Upper lobe of left lung (tissue), 6 donors: ENCODE data around the gene IL21R. TPM values are rescaled to one million over a fixed set of nuclear protein-coding genes. Genes with fewer than 3 reads are reported as not detected.
"Not testable (repeated sequence)": the region's sequence is repeated elsewhere in the genome, so short reads cannot be mapped to it uniquely, and the experiment has no call there.

Experiments used
- ATAC-seq, 2 donors: fragments of 200-7000 bp; cut with Tn5 transposase; one replicate each; pipeline ENCODE4 v1.9.1; 2022; ENCODE audit warnings: mild to moderate bottlenecking in 2 of 2, moderate library complexity in 2 of 2; ENCODE audit not compliant: low FRiP score in 2 of 2
- DNase-seq, 2 donors: peaks; one replicate each; pipeline ENCODE4 v3.0.0-alpha.2; 2019 to 2020
- H3K27ac ChIP-seq, 4 donors: fragments of 200-600 bp; sonication (generic); one replicate each; pipeline ENCODE4 v1.5.1; 2016 to 2019
- H3K27me3 ChIP-seq, 4 donors: fragments of 200-600 bp; sonication (generic); one replicate each; pipeline ENCODE4 v1.5.1; 2017 to 2019
- H3K36me3 ChIP-seq, 4 donors: fragments of 200-600 bp; sonication (generic); one replicate each; pipeline ENCODE4 v1.5.1; 2016 to 2019
- H3K4me1 ChIP-seq, 4 donors: fragments of 200-600 bp; sonication (generic); one replicate each; pipeline ENCODE4 v1.5.1; 2018 to 2019
- H3K4me3 ChIP-seq, 4 donors: fragments of 200-600 bp; sonication (generic); one replicate each; pipeline ENCODE4 v1.5.1; 2017 to 2019; ENCODE audit warnings: mild to moderate bottlenecking in 2 of 4, moderate library complexity in 1 of 4
- H3K9me3 ChIP-seq, 4 donors: fragments of 200-600 bp; sonication (generic); one replicate each; pipeline ENCODE4 v1.5.1; 2018 to 2019
- EP300 ChIP-seq, 4 donors: sonication (generic); formaldehyde crosslinking; IDR thresholded peaks; one replicate each; pipeline ENCODE4 v1.5.1; 2017; ENCODE audit warnings: antibody characterized with exemption in 4 of 4, control low read depth in 2 of 4
- POLR2A ChIP-seq, 4 donors: fragments of 450-650 bp; IDR thresholded peaks; one replicate each; pipeline ENCODE4 v1.5.1; 2016 to 2017; ENCODE audit warnings: antibody characterized with exemption in 4 of 4, mild to moderate bottlenecking in 2 of 4
- POLR2AphosphoS5 ChIP-seq, 2 donors: sonication (generic); formaldehyde crosslinking; IDR thresholded peaks; one replicate each; pipeline ENCODE4 v1.5.1; 2017; ENCODE audit warnings: antibody characterized with exemption in 2 of 2
- WGBS, 2 donors: methylation state at CpG; one replicate each; pipeline ENCODE4 v1.1.5; 2017 to 2018; 5-methylcytosine and 5-hydroxymethylcytosine counted together
- total RNA-seq, 6 donors: library from RNA; depleted of rRNA in 4 of 6; stranded (reverse); fragments of >200 nt in 4 of 6; gene quantifications; one replicate each; pipeline versions ENCODE4 v1.1.0 to v1.2.1, GENCODE V29; 2016 to 2021
- TF ChIP-seq, protein P1 (sequence below), 6 experiments: fragments of 450-650 bp in 4 of 6; fragments of 200-600 bp in 2 of 6; sonication (generic) in 2 of 6; IDR thresholded peaks; one replicate each; pipeline ENCODE4 v1.5.1; 2016 to 2019; ENCODE audit warnings: antibody characterized with exemption in 6 of 6
- donor health status: DM: no; HTN: no; CAD: no; lungs with moderate emphysema.
- donor health status: DM: no; HTN: yes; CAD: no; lungs with severe emphysema.

Gene IL21R
- total RNA-seq, 6 donors from 2014 or later = 2.0 to 10.1 (median 3.6) TPM

DNA sequence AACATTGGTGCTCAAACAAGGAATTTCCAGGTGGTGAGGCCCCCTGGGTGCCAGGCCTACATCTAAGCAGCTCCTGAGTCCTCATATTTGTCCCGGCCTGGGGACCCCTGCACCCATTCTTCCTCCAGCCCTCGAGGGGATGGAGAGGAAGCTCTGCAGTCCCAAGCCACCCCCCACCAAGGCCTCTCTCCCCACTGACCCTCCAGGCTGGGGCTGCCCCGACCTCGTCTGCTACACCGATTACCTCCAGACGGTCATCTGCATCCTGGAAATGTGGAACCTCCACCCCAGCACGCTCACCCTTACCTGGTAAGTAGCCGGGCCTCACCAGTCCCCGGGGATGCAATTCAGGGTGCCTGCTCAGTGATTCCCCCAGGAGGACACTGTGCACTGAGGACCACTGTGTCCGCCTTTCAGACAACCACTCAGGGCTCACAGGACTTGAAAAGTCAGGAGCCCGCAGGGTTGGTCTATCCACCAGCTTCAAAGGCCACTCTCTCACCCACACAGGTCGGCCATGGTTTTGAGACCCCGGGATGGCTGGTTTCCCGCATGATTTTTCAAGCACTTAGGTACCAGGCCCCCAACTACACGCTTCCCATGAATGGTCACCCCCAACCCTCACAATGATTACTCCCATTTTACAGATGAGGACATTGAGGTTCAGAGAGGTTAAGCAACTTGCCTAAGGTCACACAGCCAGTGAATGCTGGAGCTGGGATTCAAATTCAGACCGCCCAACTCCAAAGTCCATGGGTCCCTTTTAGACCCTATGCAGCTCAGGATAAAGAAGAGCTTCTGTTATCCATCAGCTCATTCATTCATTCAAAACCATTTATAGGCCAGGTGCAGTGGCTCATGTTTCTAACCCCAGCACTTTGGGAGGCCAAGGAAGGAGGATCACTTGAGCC, 32.4 kb downstream of the IL21R start:
- ATAC-seq = no peak
- H3K36me3 ChIP-seq = peaks cover 0 to 5% (median 2%) of the 10 kb centered on the region in 4 donors
- WGBS, 2 donors = 88 to 92% methylated on average over 11 to 15 of the region's 16 CpGs
- no peak overlapping the region for H3K27ac ChIP-seq
- no peaks in the 10 kb centered on the region for H3K27me3 ChIP-seq
- TF ChIP-seq, protein P1, sequence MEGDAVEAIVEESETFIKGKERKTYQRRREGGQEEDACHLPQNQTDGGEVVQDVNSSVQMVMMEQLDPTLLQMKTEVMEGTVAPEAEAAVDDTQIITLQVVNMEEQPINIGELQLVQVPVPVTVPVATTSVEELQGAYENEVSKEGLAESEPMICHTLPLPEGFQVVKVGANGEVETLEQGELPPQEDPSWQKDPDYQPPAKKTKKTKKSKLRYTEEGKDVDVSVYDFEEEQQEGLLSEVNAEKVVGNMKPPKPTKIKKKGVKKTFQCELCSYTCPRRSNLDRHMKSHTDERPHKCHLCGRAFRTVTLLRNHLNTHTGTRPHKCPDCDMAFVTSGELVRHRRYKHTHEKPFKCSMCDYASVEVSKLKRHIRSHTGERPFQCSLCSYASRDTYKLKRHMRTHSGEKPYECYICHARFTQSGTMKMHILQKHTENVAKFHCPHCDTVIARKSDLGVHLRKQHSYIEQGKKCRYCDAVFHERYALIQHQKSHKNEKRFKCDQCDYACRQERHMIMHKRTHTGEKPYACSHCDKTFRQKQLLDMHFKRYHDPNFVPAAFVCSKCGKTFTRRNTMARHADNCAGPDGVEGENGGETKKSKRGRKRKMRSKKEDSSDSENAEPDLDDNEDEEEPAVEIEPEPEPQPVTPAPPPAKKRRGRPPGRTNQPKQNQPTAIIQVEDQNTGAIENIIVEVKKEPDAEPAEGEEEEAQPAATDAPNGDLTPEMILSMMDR (IDR thresholded peaks at IDR 0.05) = no peak
- TF ChIP-seq EP300 (IDR thresholded peaks at IDR 0.05) (no peak), POLR2A (IDR thresholded peaks at IDR 0.05) (no peak), POLR2AphosphoS5 (IDR thresholded peaks at IDR 0.05) (no peak)
- DNase-seq = peak in 1 of 2 donors; percentile 14
- no peaks in the 10 kb centered on the region for H3K9me3 ChIP-seq
- H3K4me3 ChIP-seq = no peak overlapping the region
- no peaks in the 10 kb centered on the region for H3K4me1 ChIP-seq

DNA sequence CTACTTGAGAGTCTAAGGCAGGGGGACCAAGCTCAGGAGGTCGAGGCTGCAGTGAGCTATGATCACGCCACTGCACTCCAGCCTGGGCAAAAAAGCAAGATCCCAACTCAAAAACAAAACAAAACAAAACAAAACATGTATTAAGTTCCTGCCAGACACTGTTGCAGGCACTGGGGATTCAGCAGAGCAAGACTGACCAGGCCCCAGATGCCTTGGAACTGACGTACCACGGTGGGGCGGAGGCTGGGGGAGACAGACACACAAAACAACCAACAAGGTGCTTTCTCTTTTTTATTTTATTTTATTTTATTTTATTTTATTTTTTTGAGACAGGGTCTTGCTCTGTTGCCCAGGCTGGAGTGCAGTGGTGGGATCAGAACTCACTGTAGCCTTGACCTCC, 33.2 kb downstream of the IL21R start:
- not testable (repeated sequence) for H3K9me3 ChIP-seq, H3K27me3 ChIP-seq, H3K27ac ChIP-seq, H3K4me3 ChIP-seq, DNase-seq, ATAC-seq, H3K4me1 ChIP-seq, H3K36me3 ChIP-seq
- WGBS, 2 donors = 95% methylated on average over 5 of the region's 5 CpGs

DNA sequence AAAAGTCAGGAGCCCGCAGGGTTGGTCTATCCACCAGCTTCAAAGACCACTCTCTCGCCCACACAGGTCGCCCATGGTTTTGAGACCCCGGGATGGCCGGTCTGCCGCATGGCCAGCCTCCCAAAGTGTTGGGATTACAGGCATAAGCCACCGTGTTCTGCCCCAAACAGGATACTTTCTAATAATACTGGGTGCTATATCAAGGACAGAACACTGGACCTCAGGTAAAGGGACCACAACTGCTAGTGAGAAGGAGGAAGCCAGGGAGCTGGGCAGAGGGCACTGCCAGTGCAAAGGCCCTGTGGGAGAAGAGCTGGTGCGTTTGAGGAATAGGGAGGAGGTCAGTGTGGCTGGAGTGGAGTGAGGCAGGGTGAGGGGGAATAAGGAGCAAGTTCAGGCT, 34.1 kb downstream of the IL21R start:
- Histone ChIP-seq H3K4me3 (no peak overlapping the region), H3K27ac (no peak overlapping the region), H3K27me3 (no peaks in the 10 kb centered on the region), H3K36me3 (peaks cover 0 to 5% (median 2%) of the 10 kb centered on the region in 4 donors), H3K9me3 (no peaks in the 10 kb centered on the region), H3K4me1 (no peaks in the 10 kb centered on the region)
- DNase-seq (peak in 1 of 2 donors; percentile 4), ATAC-seq (no peak)
- TF ChIP-seq POLR2AphosphoS5 (IDR thresholded peaks at IDR 0.05) = no peak
- WGBS, 2 donors = 91 to 97% methylated on average over 8 of the region's 8 CpGs

DNA sequence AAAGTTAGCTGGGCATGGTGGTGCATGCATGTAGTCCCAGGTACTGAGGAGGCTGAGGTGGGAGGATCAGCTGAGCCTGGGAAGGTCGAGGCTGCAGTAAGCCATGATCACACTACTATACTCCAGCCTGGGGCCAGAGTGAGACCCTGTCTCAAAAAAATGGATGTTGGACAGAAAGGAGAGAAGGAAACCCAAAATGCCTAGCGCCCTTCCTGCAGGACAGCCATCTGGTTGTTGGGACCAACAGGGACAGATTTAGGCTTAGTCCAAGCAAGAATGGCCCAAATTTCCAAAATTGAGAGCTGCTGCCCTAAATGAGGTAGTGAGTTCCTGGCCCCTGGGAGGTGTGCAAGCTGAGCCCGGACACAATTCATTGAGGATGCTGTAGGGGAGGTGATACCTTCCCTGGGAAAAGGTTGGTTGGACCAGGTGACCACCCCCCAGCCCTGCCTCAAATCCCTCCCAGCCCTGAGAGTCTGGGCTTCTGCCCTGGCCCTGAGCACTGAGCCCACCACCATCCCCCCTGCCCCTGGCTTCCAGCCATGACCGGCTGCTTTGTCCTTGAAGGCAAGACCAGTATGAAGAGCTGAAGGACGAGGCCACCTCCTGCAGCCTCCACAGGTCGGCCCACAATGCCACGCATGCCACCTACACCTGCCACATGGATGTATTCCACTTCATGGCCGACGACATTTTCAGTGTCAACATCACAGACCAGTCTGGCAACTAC, 35.1 kb downstream of the IL21R start:
- ATAC-seq (peak in 1 of 2 donors; percentile 7), DNase-seq (peak in 1 of 2 donors; percentile 15)
- Histone ChIP-seq H3K27me3 (no peaks in the 10 kb centered on the region), H3K4me1 (no peaks in the 10 kb centered on the region), H3K9me3 (no peaks in the 10 kb centered on the region), H3K4me3 (no peak overlapping the region), H3K36me3 (peaks cover 0 to 5% (median 2%) of the 10 kb centered on the region in 4 donors), H3K27ac (no peak overlapping the region)
- WGBS, 2 donors = 78 to 93% methylated on average over 4 to 9 of the region's 9 CpGs
- TF ChIP-seq, protein P1 (IDR thresholded peaks at IDR 0.05) = no peak
- TF ChIP-seq POLR2A (IDR thresholded peaks at IDR 0.05) (no peak), EP300 (IDR thresholded peaks at IDR 0.05) (no peak), POLR2AphosphoS5 (IDR thresholded peaks at IDR 0.05) (no peak)

DNA sequence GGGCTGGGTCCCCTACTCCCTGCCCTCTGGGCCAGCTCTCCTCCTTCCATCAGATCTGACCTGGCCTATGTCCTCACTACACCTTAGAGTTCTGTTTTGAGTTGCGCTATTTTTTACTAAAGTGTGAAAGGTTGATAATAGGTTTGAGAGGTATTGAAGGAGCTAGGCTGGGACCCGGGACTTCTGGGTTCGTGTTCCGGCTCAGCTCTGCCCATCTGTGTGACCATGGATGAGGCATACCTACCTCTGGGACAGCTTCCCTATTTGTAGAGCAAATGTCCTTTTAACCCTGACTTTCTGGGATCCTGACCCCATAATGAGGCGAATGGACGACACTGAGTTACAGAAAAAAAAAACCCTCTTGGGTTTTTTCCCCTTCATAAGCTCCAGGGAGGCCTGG, 36.0 kb downstream of the IL21R start:
- H3K27ac ChIP-seq = peak overlapping the region in 1 of 4 donors; percentile 51
- H3K9me3 ChIP-seq = no peaks in the 10 kb centered on the region
- no peak overlapping the region for H3K4me3 ChIP-seq
- 96 to 97% methylated on average over 6 of the region's 6 CpGs for WGBS, 2 donors
- H3K4me1 ChIP-seq = no peaks in the 10 kb centered on the region
- H3K27me3 ChIP-seq = no peaks in the 10 kb centered on the region
- ATAC-seq = no peak
- H3K36me3 ChIP-seq = peaks cover 0 to 10% (median 3%) of the 10 kb centered on the region in 4 donors
- TF ChIP-seq POLR2AphosphoS5 (IDR thresholded peaks at IDR 0.05) (no peak), POLR2A (IDR thresholded peaks at IDR 0.05) (no peak), EP300 (IDR thresholded peaks at IDR 0.05) (no peak)
- TF ChIP-seq, protein P1 (IDR thresholded peaks at IDR 0.05) = no peak
- peak in 1 of 2 donors; percentile 8 for DNase-seq
